GM21737 (cell line): ENCODE measurements around the gene PPP2CA.

Source experiments
- ATAC-seq: cut with Tn5 transposase; IDR thresholded peaks from one replicate; pipeline ENCODE4 v1.9.1; 2021; ENCODE audit warnings: mild to moderate bottlenecking, moderate library complexity; ENCODE audit not compliant: unreplicated experiment

Gene PPP2CA

GRCh38 chr5:134149571-134150303 lies 76.1 kb downstream of the PPP2CA start:
- no peak for ATAC-seq

- ATAC-seq = no peak
Observed at GRCh38 chr5:134148986-134149539, 76.8 kb downstream of the PPP2CA start.

- no peak for ATAC-seq
Observed at GRCh38 chr5:134148316-134148715, 77.6 kb downstream of the PPP2CA start.

GRCh38 chr5:134146651-134147518 lies 79.0 kb downstream of the PPP2CA start:
- ATAC-seq = no peak

GRCh38 chr5:134145779-134146581 lies 79.9 kb downstream of the PPP2CA start:
- ATAC-seq = no peak

GRCh38 chr5:134145041-134145757 lies 80.7 kb downstream of the PPP2CA start:
- ATAC-seq = no peak
